NCI-H510A (cell line): ENCODE measurements around the gene RPL7A.

Source experiments
- DNase-seq: peaks from one replicate; lab custom pipeline; 2025; lab: John Stamatoyannopoulos, UW

Gene RPL7A

GRCh38 chr9:133347515-133347984 is 468 bp upstream of the RPL7A start:
- DNase-seq = no peak

GRCh38 chr9:133348718-133349573 is 928 bp downstream of the RPL7A start:
- no peak for DNase-seq

- no peak for DNase-seq
Observed at GRCh38 chr9:133349965-133350616, 2.1 kb downstream of the RPL7A start.

GRCh38 chr9:133351526-133351907 is 3.5 kb downstream of the RPL7A start:
- no peak for DNase-seq

GRCh38 chr9:133351908-133352634 is 4.1 kb downstream of the RPL7A start:
- no peak for DNase-seq

- DNase-seq = no peak
Observed at GRCh38 chr9:133352635-133353340, 4.8 kb downstream of the RPL7A start.

- DNase-seq = no peak
Observed at GRCh38 chr9:133353548-133353947, 5.5 kb downstream of the RPL7A start.

GRCh38 chr9:133354766-133355165 is 6.7 kb downstream of the RPL7A start:
- no peak for DNase-seq

GRCh38 chr9:133355881-133356357 is 7.9 kb downstream of the RPL7A start:
- DNase-seq = no peak

- peak; percentile 73 for DNase-seq
Observed at GRCh38 chr9:133356391-133357091, 8.5 kb downstream of the RPL7A start, which contains the start of the genes SURF1 and SURF2. Gene SURF1 (minus strand): TSS chr9:133356487. CDS start chr9:133356453, 34 bp downstream. Gene SURF2 (plus strand): TSS chr9:133356550. CDS start chr9:133356593, 43 bp downstream.

- DNase-seq = no peak
Observed at GRCh38 chr9:133357656-133358055, 9.6 kb downstream of the RPL7A start.

GRCh38 chr9:133359399-133360175 is 11.6 kb downstream of the RPL7A start:
- DNase-seq = no peak

- no peak for DNase-seq
Observed at GRCh38 chr9:133360400-133361393, 12.7 kb downstream of the RPL7A start.

- DNase-seq = no peak
Observed at GRCh38 chr9:133361507-133362092, 13.6 kb downstream of the RPL7A start.

- no peak for DNase-seq
Observed at GRCh38 chr9:133362359-133363044, 14.5 kb downstream of the RPL7A start.

GRCh38 chr9:133366435-133366834 is 18.4 kb downstream of the RPL7A start:
- no peak for DNase-seq

GRCh38 chr9:133367221-133367620 is 19.2 kb downstream of the RPL7A start:
- DNase-seq = no peak

- DNase-seq = no peak
Observed at GRCh38 chr9:133367778-133368177, 19.8 kb downstream of the RPL7A start.
